Putamen (tissue), 1 donor: ENCODE data around the gene GFOD1.
A peak's percentile ranks its signal among the peaks of the same experiment; 100 is the strongest.

Experiments
- DNase-seq: peaks from one replicate; pipeline ENCODE4 v3.0.0-alpha.2; 2016; ENCODE audit warnings: low spot score

Gene GFOD1

DNA sequence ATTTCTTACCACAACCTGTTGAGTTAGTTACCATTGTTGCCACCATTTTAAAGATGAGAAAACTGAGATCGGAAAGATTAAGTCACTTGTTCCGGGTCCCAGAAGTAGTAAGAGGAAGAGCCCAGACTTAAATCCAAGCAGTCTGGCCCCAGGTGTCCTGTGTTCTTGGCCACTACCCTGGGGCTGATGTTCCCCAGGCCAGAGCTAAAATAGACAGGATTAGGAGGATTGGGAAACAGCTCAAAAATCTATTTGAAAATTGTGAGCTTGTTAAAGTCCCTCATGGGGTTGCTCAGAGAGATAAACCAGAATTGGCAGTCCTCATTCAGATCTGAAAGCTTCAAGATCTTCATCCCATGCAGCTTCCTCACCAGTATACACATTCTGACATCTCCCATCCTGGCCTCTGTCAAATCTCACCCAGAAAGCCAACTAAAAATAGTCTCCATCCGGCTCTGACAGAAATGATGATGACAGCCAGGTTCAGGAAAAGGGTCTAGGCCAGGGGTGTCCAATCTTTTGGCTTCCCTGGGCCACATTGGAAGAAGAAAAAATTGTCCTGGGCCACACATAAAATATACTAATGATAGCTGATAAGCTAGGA lies 62.0 kb downstream of the GFOD1 start:
- DNase-seq: no peak

DNA sequence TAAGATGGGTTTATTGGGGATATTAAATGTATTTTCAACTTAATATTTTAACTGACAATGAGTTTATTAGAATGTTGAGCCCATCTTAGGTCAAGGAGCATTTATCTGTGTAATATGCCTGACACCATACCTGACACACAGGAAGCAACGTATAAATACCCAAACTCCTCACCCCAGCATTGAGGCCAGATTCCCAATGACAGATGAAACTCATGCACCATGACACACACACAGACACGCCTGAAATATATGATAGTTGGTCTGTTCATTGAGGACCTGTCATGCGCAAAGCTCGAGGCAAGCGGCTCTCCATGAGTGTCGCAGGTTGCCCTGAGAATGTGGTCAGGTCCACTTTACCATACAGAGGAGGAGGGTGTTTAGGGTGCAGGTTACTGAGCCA lies 64.1 kb downstream of the GFOD1 start:
- no peak for DNase-seq

DNA sequence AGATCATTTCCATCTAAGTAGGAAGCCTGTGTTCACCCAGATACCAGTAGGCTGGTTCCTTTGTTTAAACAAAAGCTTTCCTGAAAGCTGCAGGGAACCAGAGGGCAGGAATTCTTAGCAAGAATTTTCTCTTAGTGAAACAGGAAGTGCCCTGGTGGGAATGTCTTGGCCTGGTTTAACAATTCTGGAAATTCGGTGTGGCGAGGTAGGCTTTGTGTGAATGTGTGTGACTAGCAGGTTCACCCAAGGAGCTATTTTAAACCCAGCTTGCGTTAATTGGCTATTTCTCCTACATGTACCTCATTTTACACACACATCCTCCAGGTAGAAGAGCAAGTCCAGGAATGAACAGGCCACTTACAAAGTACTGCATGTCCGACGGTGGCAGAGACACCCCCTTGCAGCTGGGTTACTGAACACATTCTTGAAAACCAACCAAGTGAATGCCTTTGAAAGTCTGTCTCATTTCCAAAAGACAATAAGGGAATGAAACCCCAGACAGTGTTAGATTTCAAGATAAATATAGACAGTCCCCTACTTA lies 64.6 kb downstream of the GFOD1 start:
- DNase-seq: no peak

DNA sequence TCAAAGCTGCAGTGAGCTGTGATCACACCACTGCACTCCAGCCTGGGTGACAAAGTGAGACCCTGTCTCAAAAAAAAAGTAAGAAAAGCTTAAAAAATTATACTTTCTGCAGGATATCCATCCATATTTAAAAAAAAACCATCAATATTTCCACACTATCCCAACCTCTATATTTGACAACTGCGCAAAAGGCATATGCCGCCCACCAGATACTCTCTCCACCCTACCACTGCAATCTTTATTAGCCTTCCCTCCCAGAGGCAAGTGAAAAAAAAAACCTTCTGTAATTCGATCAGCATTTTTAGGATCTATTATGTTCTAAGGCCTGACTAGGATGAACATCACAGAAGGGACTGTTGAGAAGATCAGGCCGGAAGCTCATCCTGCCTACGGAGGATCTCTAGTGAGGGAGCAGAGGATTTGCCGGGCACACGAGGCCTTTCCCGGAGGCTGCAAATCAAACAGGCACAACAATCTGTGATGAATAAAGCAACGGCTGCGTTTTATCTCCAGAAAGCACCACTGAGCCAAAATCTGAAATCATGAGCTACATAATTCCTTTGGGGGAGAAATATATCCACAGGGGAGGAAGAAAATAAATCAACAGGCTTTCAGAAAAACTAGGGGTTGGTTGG lies 65.9 kb downstream of the GFOD1 start:
- no peak for DNase-seq

DNA sequence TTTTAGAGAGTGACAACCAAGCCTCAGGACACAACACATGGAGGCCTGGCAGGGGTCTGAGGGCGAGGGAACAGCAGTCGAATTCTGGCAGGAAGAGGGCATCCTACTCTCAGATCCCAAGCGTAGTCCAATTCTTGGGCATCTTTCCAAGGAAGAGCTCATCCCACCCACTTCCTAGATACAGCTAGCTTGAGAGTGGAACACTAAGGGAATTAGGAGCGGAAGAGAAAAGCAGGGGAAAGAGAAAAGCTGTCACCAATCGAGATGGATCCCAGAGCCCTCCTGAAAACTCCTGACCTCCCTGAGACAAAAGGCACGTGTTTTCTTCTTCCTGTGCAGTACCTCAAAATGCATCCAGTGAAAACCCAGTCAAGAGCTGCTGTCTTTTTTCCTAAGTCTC lies 67.1 kb downstream of the GFOD1 start:
- DNase-seq: no peak

DNA sequence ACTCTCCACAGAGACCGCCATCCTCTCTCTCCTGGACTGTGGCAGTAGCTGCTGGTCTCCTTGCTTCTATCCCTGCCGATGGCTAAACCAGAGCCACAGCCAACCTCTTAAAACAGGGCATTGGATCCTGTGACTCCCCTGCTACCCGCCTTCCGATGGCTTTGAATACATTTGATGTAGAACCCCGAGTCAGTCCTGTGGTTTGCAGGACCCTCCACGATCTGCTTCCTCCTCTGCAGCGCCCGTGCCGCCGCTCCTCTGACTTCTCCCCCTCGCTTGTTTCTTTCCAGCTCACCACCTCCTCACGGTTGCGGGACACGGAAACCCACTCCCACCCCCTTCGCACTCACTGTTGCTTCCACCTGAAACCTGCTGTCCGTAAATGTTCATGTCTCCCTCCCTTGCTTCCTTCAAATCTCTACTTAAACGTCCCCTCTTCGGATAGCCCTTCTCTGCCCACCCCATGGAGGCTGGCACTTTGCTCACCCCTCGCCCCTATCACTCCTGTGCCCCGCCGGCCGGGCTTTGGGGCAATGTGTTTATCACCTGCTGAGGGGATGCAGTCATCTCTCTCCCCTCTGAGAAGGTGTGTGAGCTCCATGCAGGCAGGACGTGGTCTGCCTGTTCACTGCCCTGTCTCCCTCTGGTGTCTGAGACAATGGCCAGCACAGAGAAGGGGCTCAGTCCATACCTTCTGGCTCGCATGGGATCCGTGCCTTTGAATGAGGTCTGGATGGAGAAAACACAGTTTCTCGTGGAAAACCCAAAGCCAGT lies 67.8 kb downstream of the GFOD1 start:
- no peak for DNase-seq

DNA sequence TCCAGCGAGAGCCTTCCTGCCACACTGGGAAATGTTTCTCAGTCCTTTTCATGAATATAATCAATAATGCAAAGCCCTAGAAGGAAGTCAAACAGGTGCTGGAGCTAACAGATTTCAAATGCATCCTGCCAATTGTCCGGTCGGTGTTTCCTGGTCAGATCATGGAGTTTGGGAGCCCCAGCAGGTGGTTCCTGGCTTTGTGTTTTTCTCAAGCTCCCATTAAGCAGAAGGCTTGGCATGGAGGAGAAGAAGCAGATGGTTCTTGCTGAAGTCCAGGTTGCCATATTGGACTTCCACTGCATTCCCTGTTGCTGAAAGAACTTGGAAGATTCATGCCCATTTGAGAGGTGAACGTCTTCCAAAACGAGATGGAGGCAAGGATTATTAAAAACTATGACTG lies 68.6 kb downstream of the GFOD1 start:
- DNase-seq: no peak

DNA sequence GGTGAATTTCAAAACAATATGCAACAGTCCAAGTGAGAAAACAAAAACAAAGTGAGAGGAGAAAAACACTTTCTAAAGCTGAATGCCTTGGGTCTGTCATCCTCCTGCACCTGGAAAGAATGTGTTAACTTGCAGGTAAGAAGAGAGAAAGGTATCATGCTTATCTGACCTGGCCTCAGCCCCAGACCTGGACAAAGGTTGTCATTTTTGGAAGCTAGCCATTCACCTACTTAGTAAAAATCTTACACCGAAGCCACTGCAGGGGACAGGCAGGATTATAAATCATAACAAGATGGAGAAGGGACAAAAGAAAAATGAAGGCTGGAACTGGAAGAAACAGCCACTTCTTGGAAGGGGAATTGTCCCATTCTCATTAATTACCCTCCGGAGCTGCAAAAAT lies 69.4 kb downstream of the GFOD1 start:
- no peak for DNase-seq

DNA sequence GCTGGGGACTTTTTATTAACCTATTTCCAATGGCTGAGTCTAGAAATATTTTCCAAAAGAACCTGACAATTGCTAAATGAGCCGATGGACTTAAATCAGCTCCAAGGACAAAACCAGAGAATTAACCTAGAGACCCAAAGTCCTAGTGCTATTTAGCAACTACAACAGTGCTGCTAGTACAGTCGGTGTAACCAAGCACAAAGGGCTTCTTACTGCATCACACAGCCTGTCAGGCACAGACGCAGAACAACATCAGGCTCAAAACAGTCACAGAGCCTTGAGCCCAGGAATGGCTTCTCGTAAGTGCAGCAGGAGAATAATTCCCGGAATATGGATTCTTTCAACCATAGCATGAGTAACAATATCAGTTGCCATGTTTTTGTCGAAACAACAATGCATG lies 70.0 kb downstream of the GFOD1 start:
- DNase-seq: no peak

DNA sequence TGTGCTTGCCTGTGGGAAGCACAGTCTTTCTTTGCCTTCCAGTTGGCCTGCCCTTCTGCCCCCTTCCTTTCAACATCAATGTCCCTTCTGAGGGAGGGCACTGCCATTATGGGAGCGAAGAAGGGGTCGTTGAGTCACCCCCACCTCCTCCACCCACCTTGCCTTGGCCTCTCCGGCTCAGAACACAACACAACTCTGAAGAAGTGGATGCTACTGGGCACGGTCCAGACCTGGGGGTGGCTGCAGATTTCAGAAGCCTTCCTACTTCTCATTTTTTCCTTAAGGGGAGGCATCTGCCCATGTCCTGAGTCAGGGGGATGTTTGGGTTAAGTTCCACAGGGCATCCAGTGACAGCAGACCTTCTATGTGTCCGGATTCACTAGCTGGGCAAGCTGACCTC lies 72.1 kb downstream of the GFOD1 start:
- no peak for DNase-seq

DNA sequence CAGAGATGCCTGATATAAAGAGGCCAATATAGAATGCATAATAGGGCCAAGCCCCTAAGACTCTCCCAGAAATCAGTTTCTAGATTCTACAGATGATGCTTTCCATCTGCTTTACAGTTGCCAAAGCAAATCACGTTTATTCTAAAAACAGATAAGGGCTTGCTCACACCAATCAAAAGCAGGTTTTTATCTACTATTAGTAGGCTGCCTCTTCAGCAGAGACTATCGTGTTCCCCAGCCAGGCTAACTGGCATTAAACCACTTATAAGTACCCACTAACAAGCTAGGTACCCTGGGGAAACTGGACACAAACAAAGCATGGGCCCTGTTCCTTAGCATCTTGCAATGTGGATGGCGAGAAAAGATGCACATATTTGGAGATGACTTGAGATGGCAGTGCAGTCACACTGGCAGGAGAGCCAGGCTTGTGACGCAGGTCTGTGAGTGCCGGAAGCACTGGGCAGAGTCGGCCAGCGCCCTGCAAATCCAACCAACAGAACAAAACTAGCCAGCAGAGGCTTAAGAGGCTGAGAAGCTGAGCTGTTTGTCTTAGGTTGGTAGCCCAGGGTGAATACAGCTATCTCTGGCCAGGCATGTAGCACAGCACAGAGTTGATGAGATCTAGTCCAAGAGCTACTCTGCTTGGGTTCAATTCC lies 73.4 kb downstream of the GFOD1 start:
- peak; percentile 56 for DNase-seq

DNA sequence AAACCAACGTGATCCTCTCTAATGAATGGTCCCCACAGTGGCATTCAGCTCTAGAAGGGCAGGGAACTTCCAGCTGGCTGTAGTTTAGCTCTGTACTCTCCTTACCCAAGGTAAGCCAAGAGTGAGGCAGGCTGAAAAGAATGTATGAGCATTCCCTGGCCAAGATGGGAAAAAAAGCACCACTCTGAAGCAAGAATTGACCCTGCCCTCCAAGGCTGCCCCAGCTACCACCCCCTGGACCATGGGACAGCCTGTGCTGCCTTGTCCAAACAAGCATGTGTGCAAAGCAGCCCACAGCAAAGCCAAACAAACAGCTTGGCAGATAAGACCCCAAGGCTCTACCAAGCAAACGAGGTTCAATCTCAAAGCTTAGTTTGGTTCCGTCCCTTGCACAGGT lies 73.9 kb downstream of the GFOD1 start:
- no peak for DNase-seq

DNA sequence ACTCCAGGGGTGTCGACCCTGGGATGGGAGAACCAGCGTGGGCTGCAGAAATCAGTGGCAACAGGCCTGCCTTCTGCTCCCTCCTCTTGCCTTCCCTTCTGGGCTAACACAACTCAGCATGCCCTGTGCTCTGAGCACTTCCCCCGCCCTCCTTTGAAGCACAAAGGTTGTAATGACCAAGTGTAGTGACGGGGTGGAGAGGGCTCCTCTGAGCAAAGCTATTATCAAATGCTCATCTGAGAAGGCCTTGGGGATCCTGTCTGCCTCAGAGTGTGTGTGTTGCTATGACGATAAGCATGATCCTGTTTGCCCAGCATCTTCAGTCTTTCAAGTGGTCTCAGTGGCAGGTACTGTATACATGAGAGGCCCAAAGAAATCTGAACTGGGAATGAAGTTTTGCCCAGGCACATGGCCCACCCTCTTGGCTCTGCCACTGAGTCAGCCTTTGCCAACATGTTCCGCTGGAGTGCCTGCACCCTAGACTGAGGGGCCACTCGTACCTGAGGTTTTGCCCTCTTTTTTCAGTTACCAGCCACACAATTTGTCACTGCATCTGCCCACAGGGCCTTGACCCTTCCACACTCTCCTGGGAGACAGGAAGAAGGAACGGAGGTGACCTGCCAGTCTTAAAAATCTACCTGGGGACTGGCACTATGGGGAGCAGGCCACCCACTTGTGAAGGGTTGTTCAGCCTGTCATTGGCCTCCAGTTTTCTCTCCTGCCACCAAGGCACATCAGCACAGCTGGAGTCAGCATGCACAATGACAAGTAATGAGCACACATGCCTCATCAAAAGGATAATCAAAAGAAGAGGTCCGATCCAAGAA lies 74.5 kb downstream of the GFOD1 start:
- DNase-seq: no peak

DNA sequence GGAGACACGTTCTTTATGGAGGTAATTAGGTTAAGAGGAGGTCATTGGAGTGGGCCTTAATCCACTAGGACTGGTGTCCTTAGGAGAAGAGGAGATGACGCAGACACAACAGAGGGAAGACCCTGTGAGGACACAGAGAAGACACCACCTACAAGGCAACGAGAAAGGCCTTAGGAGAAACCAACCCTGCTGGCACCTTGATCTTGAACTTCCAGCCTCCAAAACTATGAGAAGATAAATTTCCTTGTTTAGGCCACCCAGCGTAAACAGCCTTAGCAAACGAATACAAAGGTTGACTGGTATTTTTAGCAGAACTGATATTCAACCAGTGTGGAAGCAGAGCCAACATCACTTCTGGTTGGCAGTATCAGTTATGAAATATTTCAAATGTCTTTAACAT lies 75.2 kb downstream of the GFOD1 start:
- DNase-seq: no peak

DNA sequence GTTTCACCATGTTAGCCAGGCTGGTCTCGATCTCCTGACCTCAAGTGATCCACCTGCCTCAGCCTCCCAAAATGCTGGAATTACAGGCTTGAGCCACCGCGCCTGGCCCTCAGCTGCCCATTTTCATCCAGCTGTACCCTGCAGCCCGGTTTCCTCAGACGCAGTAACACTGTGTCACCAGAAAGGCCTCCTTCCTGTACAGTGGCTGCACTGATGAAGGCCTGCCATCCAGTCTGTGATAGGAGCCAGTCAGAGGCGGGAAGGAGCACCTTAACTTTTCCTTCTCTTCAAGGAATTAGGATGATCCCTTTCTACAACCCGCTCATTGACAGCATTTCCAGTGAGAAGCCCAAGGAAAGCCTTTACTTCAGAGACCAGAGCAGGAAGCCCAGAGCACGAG lies 75.9 kb downstream of the GFOD1 start:
- DNase-seq: no peak

DNA sequence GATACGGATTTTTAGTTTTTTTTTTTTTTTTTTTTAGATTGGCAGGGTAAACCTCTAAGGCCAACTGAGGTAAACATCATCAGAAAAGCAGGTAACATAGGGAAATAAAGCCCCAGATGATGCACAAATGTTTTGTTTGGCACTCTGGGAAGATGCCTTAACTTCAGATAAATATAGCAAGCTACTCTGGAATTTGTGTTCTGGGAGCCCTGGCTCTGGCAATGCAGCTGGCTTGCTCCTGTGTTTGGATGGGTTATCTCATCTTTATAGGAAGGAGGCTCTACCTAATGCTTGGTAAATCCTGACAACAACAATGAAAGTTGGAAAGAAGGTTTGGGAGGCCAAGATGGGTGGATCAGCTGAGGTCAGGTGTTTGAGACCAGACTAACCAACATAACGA lies 77.4 kb downstream of the GFOD1 start:
- DNase-seq: no peak

DNA sequence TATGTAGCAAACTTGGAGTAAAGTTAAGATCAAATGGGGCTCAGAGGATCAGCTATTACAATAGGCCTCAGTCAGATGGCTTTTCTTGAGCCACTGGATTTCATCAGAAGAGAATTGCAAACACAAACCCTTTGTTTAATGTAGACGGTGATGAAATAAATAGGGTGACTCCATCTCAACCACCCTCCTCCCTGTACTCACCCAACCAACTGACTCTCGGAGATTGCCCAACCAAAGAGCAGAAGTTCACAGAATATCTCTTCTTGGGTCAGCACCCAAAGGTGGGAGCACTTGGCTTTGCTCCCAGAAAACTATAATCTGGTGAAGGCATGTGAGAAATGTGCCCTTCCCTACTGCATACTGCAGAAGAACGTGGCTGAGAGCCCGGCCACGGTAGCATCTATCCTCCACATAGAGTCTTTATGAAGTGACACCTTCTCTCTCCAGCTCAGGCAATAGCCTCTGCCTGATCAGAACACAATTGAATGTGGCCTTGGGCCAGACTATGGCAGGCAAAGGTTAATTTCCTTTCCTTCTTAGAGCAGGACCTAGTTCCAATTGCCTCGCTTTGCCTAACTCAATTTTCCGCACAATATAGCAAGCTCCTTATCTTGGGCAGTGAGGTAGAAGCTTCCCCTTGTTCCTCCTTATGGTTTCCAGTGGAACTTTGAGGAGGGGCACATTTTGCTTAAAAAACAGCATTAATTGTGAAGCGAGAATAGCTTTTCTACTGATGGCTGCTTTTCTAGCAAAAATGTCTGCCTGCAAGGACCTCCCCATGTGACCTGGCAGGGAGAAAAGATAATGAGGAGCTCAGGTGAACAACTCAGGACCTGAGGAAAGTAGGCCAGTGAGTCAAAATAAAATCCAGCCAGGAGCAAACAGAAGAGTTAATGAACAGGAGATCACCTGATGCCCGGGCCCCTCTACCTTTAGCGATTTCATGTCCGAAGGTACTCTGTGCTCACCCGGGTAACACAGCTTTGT lies 79.4 kb downstream of the GFOD1 start:
- peak; percentile 66 for DNase-seq

DNA sequence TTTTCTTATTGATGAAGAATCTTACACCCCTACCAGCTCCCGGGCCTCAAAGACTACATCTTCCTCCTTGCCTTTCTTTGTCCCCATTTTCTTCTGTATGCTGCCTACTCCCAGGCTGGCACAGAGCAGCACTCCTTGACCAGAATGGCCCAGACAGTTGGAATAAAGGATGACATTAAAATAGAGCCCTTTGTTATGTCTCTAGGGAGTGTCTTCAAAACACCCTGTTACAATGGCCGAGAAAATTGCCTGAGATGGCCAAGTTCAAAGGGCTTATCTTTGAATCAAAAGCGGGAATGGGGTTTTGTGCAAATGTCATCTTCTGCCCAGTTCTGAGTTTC lies 80.1 kb downstream of the GFOD1 start:
- no peak for DNase-seq

DNA sequence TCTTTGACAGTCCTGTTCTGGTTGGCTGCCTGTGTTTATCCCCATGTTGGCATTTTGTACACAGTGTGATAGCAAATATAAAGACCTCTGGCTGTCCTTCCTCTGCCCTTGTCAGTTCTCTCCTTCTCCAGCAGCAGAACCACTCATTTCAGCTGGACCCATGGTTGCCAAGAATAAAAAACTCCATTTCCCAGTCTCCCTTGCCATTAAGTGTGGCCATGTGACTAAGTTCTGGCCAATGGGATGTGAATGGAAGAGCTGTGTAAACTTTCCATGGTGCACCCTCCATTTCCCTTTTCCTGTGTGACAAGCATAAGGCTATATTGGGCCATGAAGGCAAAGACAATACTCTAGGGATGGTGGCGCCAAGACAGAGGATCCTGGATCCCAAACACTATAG lies 80.6 kb downstream of the GFOD1 start:
- peak; percentile 76 for DNase-seq

DNA sequence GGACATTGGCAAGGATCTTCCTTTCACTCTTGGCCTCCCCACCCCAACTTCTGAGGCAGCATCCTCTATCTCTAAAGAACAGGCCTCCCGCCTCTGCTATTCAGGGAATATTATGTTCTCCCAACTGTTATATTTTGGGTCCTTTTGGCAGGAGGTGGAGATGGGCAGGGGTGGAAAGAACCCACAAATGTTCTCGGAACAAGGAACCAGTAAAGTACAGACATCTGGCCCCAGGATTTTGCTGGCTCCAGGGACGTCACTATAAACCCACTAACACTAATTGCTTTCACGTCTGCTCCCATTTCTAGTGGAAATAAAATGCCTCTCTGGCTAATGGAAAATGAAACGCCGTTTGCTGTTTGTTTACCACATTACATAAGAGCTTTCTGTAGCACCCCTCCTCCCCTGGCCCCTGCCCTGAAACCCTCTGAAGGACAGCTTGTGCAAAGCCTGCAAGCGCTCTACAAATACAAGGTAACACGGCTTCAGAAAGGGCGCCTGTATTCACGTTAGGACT lies 81.4 kb downstream of the GFOD1 start:
- DNase-seq: no peak

DNA sequence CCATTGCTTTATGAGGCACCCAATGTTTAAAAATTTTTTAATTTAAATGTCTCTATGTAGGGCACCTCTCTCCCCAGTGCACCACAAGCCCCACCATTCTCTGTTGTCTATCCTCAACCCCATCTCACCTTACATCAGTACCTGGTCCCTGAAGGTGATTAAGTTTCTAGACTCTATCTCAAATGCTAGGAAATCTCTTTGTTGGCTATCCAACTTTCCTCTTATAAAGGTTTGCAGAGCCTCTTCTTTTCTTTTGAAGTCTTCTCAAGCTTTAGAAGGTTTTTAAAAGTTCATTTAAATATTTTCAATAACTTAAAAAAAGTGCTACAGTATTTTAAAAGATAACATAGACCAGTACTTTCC lies 82.5 kb downstream of the GFOD1 start:
- DNase-seq: no peak
